T-helper 2 cell treated with Interferon-gamma antibody and Interleukin-4, amounts not matched to agents 5 μg/mL and 100 μg/mL, for 36 hours (primary cell): Measurements from ENCODE around the gene GON4L.
"Not testable (repeated sequence)": the region's sequence is repeated elsewhere in the genome, so short reads cannot be mapped to it uniquely, and the experiment has no call there.

ENCODE experiments used
- DNase-seq: peaks from one replicate; pipeline ENCODE4 v3.0.0; 2021; ENCODE audit warnings: low spot score
- H3K27ac Mint-ChIP-seq: one replicate; pipeline ENCODE4 v1.8.0; 2021; ENCODE audit warnings: mild to moderate bottlenecking, mixed read lengths
- H3K27me3 Mint-ChIP-seq: one replicate; pipeline ENCODE4 v1.8.0; 2021; ENCODE audit warnings: low read depth, mixed read lengths
- H3K36me3 Mint-ChIP-seq: one replicate; pipeline ENCODE4 v1.8.0; 2021; ENCODE audit warnings: low read depth, mixed read lengths
- H3K4me1 Mint-ChIP-seq: one replicate; pipeline ENCODE4 v1.8.0; 2021; ENCODE audit warnings: low read depth, mixed read lengths
- H3K4me3 Mint-ChIP-seq: one replicate; pipeline ENCODE4 v1.8.0; 2022; ENCODE audit warnings: mild to moderate bottlenecking, moderate library complexity, mixed read lengths
- H3K9me3 Mint-ChIP-seq: one replicate; pipeline ENCODE4 v1.8.0; 2021; ENCODE audit warnings: mixed read lengths

Gene GON4L

DNA sequence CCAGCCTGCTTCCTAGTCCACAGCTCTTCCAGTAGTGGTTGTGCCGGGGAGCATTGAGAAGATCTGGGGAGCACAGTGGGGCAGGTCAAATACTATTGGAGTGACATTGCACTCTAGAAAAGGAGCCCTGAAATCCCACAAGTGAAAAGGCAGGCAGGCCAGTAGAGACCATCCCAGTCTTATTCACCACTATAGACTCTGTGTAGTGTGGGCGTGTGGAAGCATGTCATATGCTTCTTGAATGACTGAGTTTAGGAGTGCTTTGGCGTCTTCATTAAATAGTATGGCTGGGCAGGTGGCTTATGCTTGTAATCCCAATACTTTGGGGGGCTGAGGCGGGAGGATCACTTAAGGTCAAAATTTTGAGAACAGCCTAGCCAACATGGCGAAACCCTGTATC is 152.6 kb downstream of the GON4L start:
- H3K4me3 Mint-ChIP-seq, H3K27me3 Mint-ChIP-seq, H3K9me3 Mint-ChIP-seq, DNase-seq, H3K4me1 Mint-ChIP-seq: not testable (repeated sequence)
- H3K36me3 Mint-ChIP-seq: peaks cover 15% of the 10 kb centered on the region
- H3K27ac Mint-ChIP-seq: peak overlapping the region; percentile 43

DNA sequence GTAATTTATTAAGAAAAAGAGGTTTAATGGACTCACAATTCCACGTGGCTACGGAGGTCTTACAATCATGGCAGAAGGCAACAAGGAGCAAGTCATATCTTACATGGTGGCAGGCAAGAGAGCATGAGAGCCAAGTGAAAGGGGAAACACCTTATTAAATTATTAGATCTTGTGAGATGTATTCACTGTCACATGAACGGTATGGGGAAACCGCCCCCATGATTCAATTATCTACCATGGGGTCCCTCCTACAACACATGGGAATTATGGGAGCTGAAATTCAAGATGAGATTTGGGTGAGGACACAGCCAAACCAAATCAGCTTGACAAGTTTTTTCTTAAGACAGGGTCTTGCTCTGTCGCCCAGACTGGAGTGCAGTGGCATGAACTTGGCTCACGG is 153.8 kb downstream of the GON4L start:
- H3K9me3 Mint-ChIP-seq: no peaks in the 10 kb centered on the region
- no peak for DNase-seq
- no peaks in the 10 kb centered on the region for H3K27me3 Mint-ChIP-seq
- H3K36me3 Mint-ChIP-seq: peaks cover 17% of the 10 kb centered on the region
- H3K4me3 Mint-ChIP-seq: no peak overlapping the region
- peaks cover 12% of the 10 kb centered on the region for H3K4me1 Mint-ChIP-seq
- H3K27ac Mint-ChIP-seq: no peak overlapping the region

DNA sequence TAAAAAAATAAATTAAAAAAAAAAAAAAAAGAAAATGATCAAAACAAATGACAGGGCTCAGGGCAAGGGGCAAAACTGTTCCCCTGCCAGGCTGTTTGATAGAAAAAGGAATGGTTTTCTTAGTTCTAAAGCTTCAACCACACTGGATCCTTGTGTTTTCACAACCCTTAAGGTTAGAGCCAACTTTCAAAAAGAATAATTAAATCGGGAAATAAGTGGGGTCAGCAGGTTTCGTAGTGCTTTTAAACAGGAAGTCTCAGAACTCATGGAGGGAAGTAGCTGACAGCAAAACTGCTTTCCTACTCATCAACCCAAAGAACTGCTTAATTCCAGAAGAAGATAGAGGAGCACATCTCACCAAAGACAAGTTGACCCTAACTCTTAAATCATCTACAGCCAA is 155.3 kb downstream of the GON4L start:
- peaks cover 18% of the 10 kb centered on the region for H3K36me3 Mint-ChIP-seq
- not testable (repeated sequence) for H3K27ac Mint-ChIP-seq, DNase-seq, H3K9me3 Mint-ChIP-seq, H3K27me3 Mint-ChIP-seq, H3K4me1 Mint-ChIP-seq, H3K4me3 Mint-ChIP-seq
